ENCODE data around the gene DDX1.

DNA sequence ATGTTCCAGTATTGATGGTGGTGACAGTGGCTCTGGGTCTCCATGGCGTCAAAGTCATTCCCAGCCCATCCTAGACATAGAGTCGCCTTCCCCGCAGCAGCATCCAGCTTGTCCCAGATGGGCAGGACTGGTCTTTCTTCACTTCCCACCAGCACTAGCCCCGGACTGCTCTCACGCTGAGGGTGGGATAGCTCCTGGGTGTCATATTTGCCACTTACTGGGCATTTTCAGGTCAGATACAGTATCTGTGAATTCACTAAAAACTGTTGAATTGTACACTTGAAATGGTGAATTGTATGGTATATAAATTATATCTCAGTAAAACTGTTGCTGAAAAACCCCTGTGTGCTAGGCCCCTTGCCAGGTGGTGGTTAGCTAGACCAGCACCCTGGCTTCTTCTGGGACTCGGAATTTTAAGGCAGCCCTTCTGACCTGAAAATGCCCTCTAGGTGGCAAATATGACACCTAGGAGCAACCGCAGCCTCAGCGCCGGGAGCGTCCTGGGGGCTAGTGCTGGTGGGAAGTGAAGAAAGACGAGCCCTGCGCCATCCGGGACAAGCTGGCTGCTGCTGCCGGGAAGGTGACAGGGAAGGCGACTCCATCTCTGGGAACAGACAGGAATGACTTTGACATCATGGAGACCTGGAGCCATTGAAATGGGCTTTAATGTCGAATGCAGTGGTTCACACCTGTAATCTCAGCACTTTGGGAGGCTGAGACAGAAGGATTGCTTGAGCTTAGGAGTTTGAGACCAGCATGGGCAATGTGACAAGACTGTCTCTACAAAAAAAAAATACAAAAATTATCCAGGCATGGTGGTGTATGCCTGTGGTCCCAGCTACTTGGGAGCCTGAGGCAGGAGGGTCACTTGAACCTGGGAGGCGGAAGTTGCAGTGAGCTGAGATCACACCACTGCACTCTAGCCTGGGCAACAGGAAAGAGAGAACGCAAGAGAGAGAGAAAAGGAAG, 56.2 kb downstream of the DDX1 start:
- TF ChIP-seq, protein P1, sequence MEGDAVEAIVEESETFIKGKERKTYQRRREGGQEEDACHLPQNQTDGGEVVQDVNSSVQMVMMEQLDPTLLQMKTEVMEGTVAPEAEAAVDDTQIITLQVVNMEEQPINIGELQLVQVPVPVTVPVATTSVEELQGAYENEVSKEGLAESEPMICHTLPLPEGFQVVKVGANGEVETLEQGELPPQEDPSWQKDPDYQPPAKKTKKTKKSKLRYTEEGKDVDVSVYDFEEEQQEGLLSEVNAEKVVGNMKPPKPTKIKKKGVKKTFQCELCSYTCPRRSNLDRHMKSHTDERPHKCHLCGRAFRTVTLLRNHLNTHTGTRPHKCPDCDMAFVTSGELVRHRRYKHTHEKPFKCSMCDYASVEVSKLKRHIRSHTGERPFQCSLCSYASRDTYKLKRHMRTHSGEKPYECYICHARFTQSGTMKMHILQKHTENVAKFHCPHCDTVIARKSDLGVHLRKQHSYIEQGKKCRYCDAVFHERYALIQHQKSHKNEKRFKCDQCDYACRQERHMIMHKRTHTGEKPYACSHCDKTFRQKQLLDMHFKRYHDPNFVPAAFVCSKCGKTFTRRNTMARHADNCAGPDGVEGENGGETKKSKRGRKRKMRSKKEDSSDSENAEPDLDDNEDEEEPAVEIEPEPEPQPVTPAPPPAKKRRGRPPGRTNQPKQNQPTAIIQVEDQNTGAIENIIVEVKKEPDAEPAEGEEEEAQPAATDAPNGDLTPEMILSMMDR (IDR thresholded peaks at IDR 0.05), result no peak
- no peak for TF ChIP-seq POLR2A (IDR thresholded peaks at IDR 0.05)
